GM23338 (cell line): Measurements from ENCODE around the gene EFCAB6. TPM values are rescaled to one million over a fixed set of nuclear protein-coding genes. Genes with fewer than 3 reads are reported as not detected.

Source experiments
- ATAC-seq: fragments of 200-7000 bp; cut with Tn5 transposase; 3 replicates; pipeline ENCODE4 v1.9.1; 2020
- DNase-seq: peaks from one replicate; pipeline ENCODE4 v3.0.0-alpha.2; 2015; ENCODE audit warnings: low spot score
- H2AFZ ChIP-seq: fragments of 200-600 bp; sonication (generic); 2 replicates; pipeline ENCODE4 v1.8.0; 2016; ENCODE audit warnings: antibody characterized with exemption, mild to moderate bottlenecking, moderate library complexity
- H3F3A ChIP-seq: fragments of 200-600 bp; sonication (generic); replicated peaks from 2 replicates; pipeline ENCODE4 v1.8.0; 2017; ENCODE audit warnings: antibody characterized with exemption, mixed run types, low read depth
- H3K27ac ChIP-seq: fragments of 200-600 bp; sonication (generic); 2 replicates; pipeline ENCODE4 v1.6.1; 2016; ENCODE audit warnings: low read depth
- H3K27me3 ChIP-seq: fragments of 200-600 bp; sonication (generic); 2 replicates; pipeline ENCODE4 v1.8.0; 2016; ENCODE audit warnings: mild to moderate bottlenecking, mixed run types, moderate library complexity; ENCODE audit not compliant: insufficient read depth
- H3K36me3 ChIP-seq: fragments of 200-600 bp; sonication (generic); 2 replicates; pipeline ENCODE4 v1.8.0; 2016; ENCODE audit warnings: mild to moderate bottlenecking; ENCODE audit not compliant: insufficient read depth
- H3K4me1 ChIP-seq: fragments of 200-600 bp; sonication (generic); 2 replicates; pipeline ENCODE4 v1.8.0; 2016; ENCODE audit warnings: mild to moderate bottlenecking, moderate library complexity; ENCODE audit not compliant: insufficient read depth
- H3K4me2 ChIP-seq: fragments of 200-600 bp; sonication (generic); 2 replicates; pipeline ENCODE4 v1.7.1; 2017; ENCODE audit warnings: mixed run types
- H3K4me3 ChIP-seq: fragments of 200-600 bp; sonication (generic); 2 replicates; pipeline ENCODE4 v1.6.1; 2016; ENCODE audit warnings: mixed run types
- H3K79me2 ChIP-seq: fragments of 200-600 bp; sonication (generic); replicated peaks from 2 replicates; pipeline ENCODE4 v1.8.0; 2017; ENCODE audit warnings: mild to moderate bottlenecking; ENCODE audit not compliant: insufficient read depth
- H3K9me2 ChIP-seq: fragments of 200-600 bp; sonication (generic); 2 replicates; pipeline ENCODE4 v1.8.0; 2017; ENCODE audit not compliant: insufficient read depth
- H4K20me1 ChIP-seq: fragments of 200-600 bp; sonication (generic); replicated peaks from 2 replicates; pipeline ENCODE4 v1.8.0; 2017; ENCODE audit warnings: mild to moderate bottlenecking; ENCODE audit not compliant: insufficient read depth
- H3K27ac Mint-ChIP-seq: 2 replicates; pipeline ENCODE4 v1.8.0; 2020; ENCODE audit warnings: inconsistent platforms, mild to moderate bottlenecking, moderate library complexity, mixed read lengths
- H3K27me3 Mint-ChIP-seq: 3 replicates; pipeline ENCODE4 v1.8.0; 2022; ENCODE audit warnings: low read depth, mild to moderate bottlenecking, moderate library complexity, mixed read lengths, inconsistent platforms; ENCODE audit not compliant: insufficient read depth, poor library complexity
- H3K36me3 Mint-ChIP-seq: 3 replicates; pipeline ENCODE4 v1.8.0; 2021; ENCODE audit warnings: low read depth, mild to moderate bottlenecking, inconsistent platforms, moderate library complexity, mixed read lengths
- H3K4me1 Mint-ChIP-seq: 3 replicates; pipeline ENCODE4 v1.8.0; 2020; ENCODE audit warnings: mild to moderate bottlenecking, inconsistent platforms, mixed read lengths
- H3K4me3 Mint-ChIP-seq: 3 replicates; pipeline ENCODE4 v1.8.0; 2021; ENCODE audit warnings: moderate library complexity, mild to moderate bottlenecking, inconsistent platforms, mixed read lengths
- H3K9me3 Mint-ChIP-seq: 3 replicates; pipeline ENCODE4 v1.8.0; 2020; ENCODE audit warnings: moderate library complexity, mild to moderate bottlenecking, inconsistent platforms, mixed read lengths
- CTCF ChIP-seq, 2 experiments: fragments of 200-600 bp in 1 of 2; sonication (generic) in 1 of 2; conservative IDR thresholded peaks; 2 replicates each; pipeline versions ENCODE4 v1.5.1 to v1.6.1; 2016 to 2017; ENCODE audit warnings: antibody characterized with exemption in 2 of 2, low read depth in 2 of 2, mild to moderate bottlenecking in 2 of 2, moderate library complexity in 1 of 2
- ETS1 ChIP-seq: IDR thresholded peaks from 2 replicates; pipeline ENCODE4 v1.6.1; 2016; ENCODE audit warnings: antibody characterized with exemption
- EZH2 ChIP-seq: fragments of 200-600 bp; sonication (generic); IDR thresholded peaks from one replicate; pipeline ENCODE4 v1.8.0; 2017; ENCODE audit warnings: antibody characterized with exemption, mild to moderate bottlenecking, low read depth; ENCODE audit not compliant: unreplicated experiment
- EZH2phosphoT487 ChIP-seq: fragments of 200-600 bp; sonication (generic); IDR thresholded peaks from one replicate; pipeline ENCODE4 v1.8.1; 2018; ENCODE audit warnings: antibody characterized with exemption; ENCODE audit not compliant: unreplicated experiment
- JUNB ChIP-seq: IDR thresholded peaks from one replicate; pipeline ENCODE4 v1.6.1; 2016; ENCODE audit warnings: antibody characterized with exemption; ENCODE audit not compliant: unreplicated experiment
- NANOG ChIP-seq: IDR thresholded peaks from 2 replicates; pipeline ENCODE4 v1.6.1; 2016; ENCODE audit warnings: antibody characterized with exemption, borderline replicate concordance
- POLR2AphosphoS5 ChIP-seq: IDR thresholded peaks from 2 replicates; pipeline ENCODE4 v1.6.1; 2016; ENCODE audit warnings: antibody characterized with exemption, low read depth
- REST ChIP-seq: IDR thresholded peaks from one replicate; pipeline ENCODE4 v1.6.1; 2018; ENCODE audit warnings: antibody characterized with exemption; ENCODE audit not compliant: unreplicated experiment
- STAT1 ChIP-seq: IDR thresholded peaks from one replicate; pipeline ENCODE4 v1.6.1; 2016; ENCODE audit warnings: antibody characterized with exemption; ENCODE audit not compliant: unreplicated experiment
- ZNF331 ChIP-seq: fragments of 250-450 bp; sonication (Bioruptor Pico); IDR thresholded peaks from 2 replicates; pipeline ENCODE4 v1.5.0; 2020; ENCODE audit warnings: low read depth, mild to moderate bottlenecking, moderate library complexity
- ZNF462 ChIP-seq: fragments of 250-450 bp; sonication (Bioruptor Pico); IDR thresholded peaks from 2 replicates; pipeline ENCODE4 v1.5.0; 2020; ENCODE audit warnings: mild to moderate bottlenecking, moderate library complexity
- polyA plus RNA-seq: library from polyadenylated mRNA; unstranded; fragments of >200 nt; fragmentation: Nextera tagmentation; extraction: Ambion mirVana; gene quantifications from 2 replicates; pipeline ENCODE4 v1.2.1, GENCODE V29; 2016
- total RNA-seq: library from RNA; depleted of rRNA; stranded (reverse); fragments of >200 nt; shearing (Covaris generic); gene quantifications from 2 replicates; pipeline ENCODE4 v1.2.3, GENCODE V29; 2014

The EFCAB6 gene
- total and polyA plus RNA-seq, 2 experiments from 2014 or later, result 1.1 to 1.8 TPM

- no peaks in the 10 kb centered on the region for H3F3A ChIP-seq
- H3K4me1 ChIP-seq, result no peaks in the 10 kb centered on the region
- H3K4me3 ChIP-seq, result no peak overlapping the region
- no peak overlapping the region for H2AFZ ChIP-seq
- no peaks in the 10 kb centered on the region; the same call in 2 of the 3 replicates for H3K36me3 Mint-ChIP-seq
- H3K27ac Mint-ChIP-seq, result no peak overlapping the region
- peaks cover 3% of the 10 kb centered on the region for H4K20me1 ChIP-seq
- peaks cover 74% of the 10 kb centered on the region for H3K79me2 ChIP-seq
- no peaks in the 10 kb centered on the region for H3K9me2 ChIP-seq
- no peak overlapping the region for H3K4me3 Mint-ChIP-seq
- H3K36me3 ChIP-seq, result no peaks in the 10 kb centered on the region
- H3K9me3 Mint-ChIP-seq, result no peaks in the 10 kb centered on the region; the same call in 2 of the 3 replicates
- no peak overlapping the region for H3K27ac ChIP-seq
- H3K27me3 ChIP-seq, result no peaks in the 10 kb centered on the region
- no peak for TF ChIP-seq ETS1
- no peak for TF ChIP-seq JUNB
- no peak for TF ChIP-seq ZNF462 (CRISPR knock-in tag)
- no peak for TF ChIP-seq REST
- TF ChIP-seq EZH2, result no peak
- no peak for TF ChIP-seq NANOG
- no peak for TF ChIP-seq STAT1
- no peak for TF ChIP-seq CTCF (conservative IDR thresholded peaks at IDR 0.05; ENCODE audit: low read depth in 2 of 2)
- TF ChIP-seq POLR2AphosphoS5, result no peak
- no peak for TF ChIP-seq ZNF331 (CRISPR knock-in tag)
- TF ChIP-seq EZH2phosphoT487, result no peak
- no peak for ATAC-seq
- H3K27me3 Mint-ChIP-seq, result peaks cover 7% of the 10 kb centered on the region
- peaks cover 41% of the 10 kb centered on the region for H3K4me1 Mint-ChIP-seq
- DNase-seq, result no peak
- H3K4me2 ChIP-seq, result no peak overlapping the region
Measured at GRCh38 chr22:43847376-43848289, 35.5 kb upstream of the EFCAB6 start.
